HG02943 (cell line): Measurements from ENCODE around the gene ID1.
"Not testable (repeated sequence)": the region's sequence is repeated elsewhere in the genome, so short reads cannot be mapped to it uniquely, and the experiment has no call there.

Experiments
- ATAC-seq: cut with Tn5 transposase; IDR thresholded peaks from one replicate; pipeline ENCODE4 v1.9.1; 2021; ENCODE audit warnings: mild to moderate bottlenecking, low read depth, moderate library complexity; ENCODE audit not compliant: unreplicated experiment

The ID1 gene

GRCh38 chr20:31596412-31596715, 8.7 kb upstream of the ID1 start:
- ATAC-seq = not testable (repeated sequence)

GRCh38 chr20:31596831-31597480, 8.1 kb upstream of the ID1 start:
- no peak for ATAC-seq

DNA sequence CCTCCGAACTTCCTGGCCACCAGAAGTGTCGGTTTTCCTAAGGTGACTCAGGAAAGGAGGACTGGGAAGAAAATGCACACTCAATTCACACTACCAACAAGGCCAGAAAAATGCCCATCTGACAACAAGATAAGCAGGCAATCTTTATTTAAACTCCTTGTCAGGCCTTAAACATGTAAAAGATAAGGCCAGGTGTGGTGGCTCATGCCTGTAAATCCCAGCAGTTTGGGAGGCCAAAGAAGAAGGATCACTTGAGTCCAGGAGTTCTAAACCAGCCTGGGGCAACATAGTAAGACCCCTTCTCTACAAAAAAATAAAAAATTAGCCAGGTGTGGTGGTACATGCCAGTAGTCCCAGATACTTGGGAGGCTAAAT, 7.6 kb upstream of the ID1 start:
- ATAC-seq = no peak

GRCh38 chr20:31602431-31602778, 2.7 kb upstream of the ID1 start:
- ATAC-seq = no peak

- ATAC-seq = no peak
Observed at GRCh38 chr20:31602779-31603441, 2.2 kb upstream of the ID1 start.

DNA sequence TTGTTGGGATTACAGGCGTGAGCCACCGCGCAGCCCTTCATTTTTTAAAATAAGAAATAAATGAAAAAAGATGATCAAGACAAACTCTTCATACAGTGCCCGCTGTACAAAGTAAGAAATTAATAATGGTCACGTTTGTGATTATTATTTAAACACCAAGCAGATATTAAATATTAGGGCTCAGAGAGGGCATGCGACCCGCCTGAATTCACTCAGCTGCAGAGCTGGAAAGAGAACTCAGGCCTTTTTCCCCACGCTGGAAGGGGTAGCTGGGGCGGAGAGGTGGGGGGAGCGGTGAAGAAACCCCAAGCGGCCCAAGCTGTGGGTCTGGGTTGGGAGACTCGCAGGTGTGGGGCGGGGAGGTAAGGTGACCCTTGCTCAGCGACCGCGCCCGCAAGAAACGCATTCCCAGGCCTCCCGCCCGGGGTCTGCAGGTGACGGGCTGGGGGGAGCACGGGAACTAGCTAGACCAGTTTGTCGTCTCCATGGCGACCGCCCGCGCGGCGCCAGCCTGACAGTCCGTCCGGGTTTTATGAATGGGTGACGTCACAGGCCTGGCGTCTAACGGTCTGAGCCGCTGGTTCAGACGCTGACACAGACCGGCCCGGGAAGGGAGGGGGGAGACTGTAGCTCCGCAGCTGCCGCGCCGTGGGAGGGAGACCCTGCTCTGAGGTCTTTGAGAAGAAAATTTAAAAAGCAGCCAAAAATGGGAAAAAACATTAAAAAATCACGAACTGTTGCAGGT, 1.1 kb upstream of the ID1 start:
- no peak for ATAC-seq

GRCh38 chr20:31604567-31605030, 490 bp upstream of the ID1 start:
- ATAC-seq = no peak

- no peak for ATAC-seq
Observed at GRCh38 chr20:31605902-31606803, 1.1 kb downstream of the ID1 start.

- no peak for ATAC-seq
Observed at GRCh38 chr20:31606804-31607639, 1.9 kb downstream of the ID1 start.

DNA sequence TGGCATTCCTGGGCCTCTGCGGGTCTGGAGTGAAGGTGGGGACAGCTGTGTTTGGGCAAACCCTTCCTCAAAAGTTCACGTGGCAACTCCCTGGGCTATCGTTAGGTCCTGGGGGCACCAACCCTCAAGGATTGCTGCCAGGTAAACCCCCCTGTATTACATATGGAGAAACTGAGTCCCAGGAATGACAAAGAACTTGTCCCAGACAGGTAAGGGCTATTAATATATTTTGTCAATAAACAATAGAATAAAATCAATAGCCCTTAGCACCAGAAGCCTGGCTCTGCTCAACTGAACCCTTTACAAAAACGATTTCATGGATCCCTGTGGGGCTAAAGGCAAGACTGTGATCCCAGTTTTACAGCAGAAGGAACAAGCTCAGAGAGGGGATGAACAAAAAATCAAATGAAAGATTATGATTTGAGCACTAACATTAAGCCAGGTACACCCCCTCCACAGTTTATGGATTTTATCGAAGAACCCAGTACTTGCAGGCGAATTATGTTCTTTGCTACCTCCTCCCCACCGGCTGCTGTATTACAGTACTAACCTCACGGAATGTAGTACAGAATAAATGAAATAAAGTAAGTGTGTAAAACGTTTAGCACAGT, 2.7 kb downstream of the ID1 start:
- no peak for ATAC-seq

- ATAC-seq = no peak
Observed at GRCh38 chr20:31608251-31608945, 3.3 kb downstream of the ID1 start.

GRCh38 chr20:31612271-31612640, 7.2 kb downstream of the ID1 start:
- ATAC-seq = not testable (repeated sequence)

- ATAC-seq = no peak
Observed at GRCh38 chr20:31615416-31615815, 10.3 kb downstream of the ID1 start.

DNA sequence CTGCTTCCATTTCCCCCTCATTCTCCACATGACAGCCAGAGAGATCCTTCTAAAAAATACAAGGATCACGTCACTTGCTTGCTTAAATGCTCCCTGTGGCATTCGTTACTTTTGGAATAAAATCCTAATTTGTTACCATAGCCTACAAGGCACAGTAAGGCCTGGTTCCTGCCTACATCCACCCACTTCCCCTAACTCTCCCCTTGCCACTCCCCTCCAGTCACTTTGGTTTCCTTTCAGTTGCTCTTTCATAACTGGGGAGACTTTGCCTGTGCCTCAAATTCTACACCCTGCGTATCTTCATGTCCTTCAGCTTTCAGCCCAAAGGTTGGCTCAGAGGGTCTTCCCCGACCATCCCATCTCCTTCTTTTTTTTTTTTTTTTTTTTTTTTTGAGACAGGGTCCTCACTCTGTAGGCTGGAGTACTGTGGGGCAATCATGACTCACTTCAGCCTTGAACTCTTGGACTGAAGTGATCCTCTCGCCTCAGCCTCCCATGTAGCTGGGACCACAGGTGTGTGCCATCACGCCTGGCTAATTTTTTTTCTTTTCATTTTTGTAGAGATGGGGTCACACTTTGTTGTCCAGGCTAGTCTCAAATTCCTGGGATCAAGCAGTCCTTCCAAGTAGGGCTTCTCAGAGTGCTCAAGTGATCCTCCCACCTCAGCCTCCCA, 12.5 kb downstream of the ID1 start:
- ATAC-seq = no peak

DNA sequence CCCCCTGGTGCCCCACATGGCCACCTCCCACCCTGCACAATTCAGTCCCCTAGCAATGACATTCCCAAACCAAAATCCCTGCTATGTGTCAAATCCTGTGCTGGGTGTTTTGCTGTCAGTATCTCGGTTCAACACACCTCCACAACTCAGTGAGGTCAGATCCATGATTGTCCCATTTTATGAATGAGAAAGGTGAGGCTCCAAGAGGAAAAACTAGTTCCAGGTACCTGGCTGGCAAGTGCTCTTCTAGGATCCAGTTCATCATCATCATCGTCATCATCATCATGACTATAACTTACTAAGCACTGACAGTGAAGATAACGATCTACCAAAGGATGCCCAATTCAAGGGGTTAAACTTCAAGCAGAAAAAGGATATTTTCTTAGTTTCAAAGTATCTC, 15.2 kb downstream of the ID1 start:
- no peak for ATAC-seq

DNA sequence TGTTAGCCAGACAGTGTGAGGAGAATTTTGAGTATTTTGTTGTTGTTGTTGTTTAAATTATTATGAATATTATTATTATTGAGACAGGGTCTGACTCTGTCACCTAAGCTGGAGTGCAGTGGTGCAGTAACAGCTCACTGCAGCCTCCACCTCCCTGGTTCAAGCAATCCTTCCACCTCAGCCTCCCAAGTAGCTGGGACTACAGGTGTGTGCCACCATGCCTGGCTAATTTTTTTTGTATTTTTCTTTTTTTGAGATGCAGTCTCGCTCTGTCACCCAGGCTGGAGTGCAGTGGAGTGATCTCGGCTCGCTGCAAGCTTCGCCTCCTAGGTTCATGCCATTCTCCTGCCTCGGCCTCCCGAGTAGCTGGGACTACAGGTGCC, 18.0 kb downstream of the ID1 start:
- ATAC-seq = not testable (repeated sequence)

GRCh38 chr20:31626534-31626933, 21.4 kb downstream of the ID1 start:
- not testable (repeated sequence) for ATAC-seq

- not testable (repeated sequence) for ATAC-seq
Observed at GRCh38 chr20:31628057-31628456, 23.0 kb downstream of the ID1 start.
